ENCODE results near the gene TMEM175.
"Not testable (repeated sequence)": the region's sequence is repeated elsewhere in the genome, so short reads cannot be mapped to it uniquely, and the experiment has no call there.

Gene TMEM175

GRCh38 chr4:929096-929765 lies 3.0 kb upstream of the TMEM175 start:
- no peak for DNase-seq (ENCODE audit: extremely low spot score)
- no peak for TF ChIP-seq CTCF (IDR thresholded peaks at IDR 0.05; ENCODE audit: control extremely low read depth, extremely low read depth, low read depth, missing control alignments)
- ChIA-PET POLR2A (no interaction called here), CTCF (interaction anchor here (1.4 kb wide), 1 partner anchor 8 kb away, joined by 3 read pairs; no protein-coding TSS in a partner anchor)

DNA sequence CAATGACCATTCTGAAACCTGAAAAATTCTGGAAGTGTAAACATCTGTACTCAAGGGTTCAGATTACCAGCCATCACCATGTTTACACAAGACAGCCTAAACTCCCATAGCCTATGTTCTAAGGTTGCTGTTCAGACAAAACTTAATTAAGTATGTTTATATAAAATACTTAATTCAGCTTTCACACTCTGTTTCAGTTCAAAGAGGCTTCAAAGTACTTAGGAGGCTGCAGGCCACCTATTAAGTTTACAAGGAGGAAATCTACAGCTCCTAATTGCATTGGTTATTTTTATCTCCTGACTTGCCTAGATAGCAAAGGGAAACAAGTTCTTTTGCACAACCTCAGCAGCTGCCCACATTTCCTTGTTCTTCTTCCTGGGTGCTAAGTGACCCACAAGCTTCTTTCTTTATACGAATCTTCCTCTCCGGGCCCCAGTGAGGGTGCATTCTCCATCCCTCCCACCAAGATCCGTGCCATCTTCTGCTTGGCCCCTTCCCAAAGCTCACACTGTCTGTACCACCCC lies 2.2 kb upstream of the TMEM175 start:
- ChIA-PET CTCF (interaction anchor here (0.9 to 1.4 kb wide), 4 partner anchors 8 to 256 kb away, joined by 3 to 4 read pairs (median 3); partner anchors contain the start of genes ATP5ME and MYL5), POLR2A (no interaction called here)
- no peak for TF ChIP-seq CTCF (IDR thresholded peaks at IDR 0.05; ENCODE audit: control extremely low read depth, extremely low read depth, low read depth, missing control alignments)
- no peak for DNase-seq (ENCODE audit: extremely low spot score)

- CTCF ChIA-PET, result interaction anchor here (0.9 to 1.3 kb wide), 3 partner anchors 33 to 257 kb away, joined by 3 to 4 read pairs (median 3); partner anchors contain the start of genes ATP5ME and MYL5
- no peak for DNase-seq (ENCODE audit: extremely low spot score)
Measured at GRCh38 chr4:930827-931193, 1.4 kb upstream of the TMEM175 start.

DNA sequence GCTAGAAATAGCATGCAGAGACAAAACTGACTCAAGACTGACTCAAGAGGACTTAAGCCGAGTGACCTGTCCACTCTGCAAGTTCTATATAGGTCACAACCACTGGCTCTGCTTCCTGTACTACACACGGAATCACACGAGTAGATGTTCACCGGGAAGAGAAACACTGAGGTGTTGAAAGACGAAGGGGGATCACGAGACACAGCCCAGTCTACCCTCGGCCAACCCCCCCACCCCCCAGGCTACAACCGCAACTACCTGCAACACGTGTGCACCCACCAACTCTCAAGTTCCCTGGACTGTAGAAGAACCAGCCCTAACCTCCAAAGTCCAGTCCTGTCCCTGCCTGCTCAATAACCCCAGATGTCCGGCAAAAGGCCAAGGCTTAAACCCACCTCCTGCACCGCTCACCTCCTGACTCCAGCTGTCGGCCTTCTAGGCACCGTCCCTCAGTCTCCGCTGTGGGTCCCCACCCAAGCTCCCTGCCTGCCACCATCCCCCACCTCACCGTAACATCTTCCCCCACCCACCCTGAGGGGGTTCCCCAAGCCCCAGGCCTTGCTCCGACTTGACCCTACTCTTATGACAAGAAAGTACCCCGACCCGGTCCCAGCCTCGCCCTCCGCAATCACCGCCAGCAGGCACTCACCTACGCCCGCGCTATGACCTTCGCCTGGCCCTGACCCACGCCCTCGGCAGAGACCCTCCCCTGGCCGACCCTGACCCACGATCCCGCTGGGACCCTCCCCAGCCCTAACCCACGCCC lies 883 bp upstream of the TMEM175 start:
- ChIA-PET POLR2A (interaction anchor here (1.0 kb wide), 1 partner anchor 7 kb away, joined by 7 read pairs; no protein-coding TSS in a partner anchor), CTCF (interaction anchor here (0.9 to 1.3 kb wide), 3 partner anchors 34 to 425 kb away, joined by 3 to 6 read pairs (median 3); no protein-coding TSS in a partner anchor)
- DNase-seq (ENCODE audit: extremely low spot score), result no peak
- no peak for TF ChIP-seq CTCF (IDR thresholded peaks at IDR 0.05; ENCODE audit: control extremely low read depth, extremely low read depth, low read depth, missing control alignments)

More at GRCh38 chr4:930827-931193, 1.4 kb upstream of the TMEM175 start:
- POLR2A ChIA-PET, result no interaction called here
- no peak for TF ChIP-seq CTCF (IDR thresholded peaks at IDR 0.05; ENCODE audit: control extremely low read depth, extremely low read depth, low read depth, missing control alignments)

DNA sequence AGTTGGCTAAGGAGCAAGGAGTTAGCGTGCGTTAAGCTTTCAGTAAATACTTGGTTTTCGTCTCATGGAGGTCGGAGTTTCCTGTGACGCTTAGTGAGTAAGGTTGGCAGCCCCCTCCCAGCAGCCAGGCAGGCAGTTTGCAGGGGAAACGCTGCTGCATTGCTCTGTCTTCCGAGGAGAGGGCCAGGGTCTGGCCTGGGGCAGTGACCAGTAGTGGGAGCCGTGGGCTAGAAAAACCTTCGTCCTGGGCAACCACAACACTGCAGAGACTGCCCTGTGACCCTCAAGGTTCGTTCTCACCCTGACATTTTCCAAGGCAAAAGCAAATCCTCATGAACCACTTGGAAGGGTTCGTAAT lies 432 bp downstream of the TMEM175 start:
- ChIA-PET POLR2A (interaction anchor here (1.0 kb wide), 1 partner anchor 9 kb away, joined by 7 read pairs; no protein-coding TSS in a partner anchor), CTCF (interaction anchor here (0.7 to 1.3 kb wide), 4 partner anchors 9 to 190 kb away, joined by 3 to 6 read pairs (median 4); no protein-coding TSS in a partner anchor)
- no peak for DNase-seq (ENCODE audit: extremely low spot score)
- TF ChIP-seq CTCF (IDR thresholded peaks at IDR 0.05; ENCODE audit: control extremely low read depth, extremely low read depth, low read depth, missing control alignments), result peak; percentile 27

- CTCF ChIA-PET, result interaction anchor here (1.2 kb wide), 1 partner anchor 30 kb away, joined by 3 read pairs; no protein-coding TSS in a partner anchor
- POLR2A ChIA-PET; DNase-seq (ENCODE audit: extremely low spot score): not testable (repeated sequence)
Measured at GRCh38 chr4:939508-939907, 7.2 kb downstream of the TMEM175 start.
